ENCODE measurements around the gene CDC20.

DNA sequence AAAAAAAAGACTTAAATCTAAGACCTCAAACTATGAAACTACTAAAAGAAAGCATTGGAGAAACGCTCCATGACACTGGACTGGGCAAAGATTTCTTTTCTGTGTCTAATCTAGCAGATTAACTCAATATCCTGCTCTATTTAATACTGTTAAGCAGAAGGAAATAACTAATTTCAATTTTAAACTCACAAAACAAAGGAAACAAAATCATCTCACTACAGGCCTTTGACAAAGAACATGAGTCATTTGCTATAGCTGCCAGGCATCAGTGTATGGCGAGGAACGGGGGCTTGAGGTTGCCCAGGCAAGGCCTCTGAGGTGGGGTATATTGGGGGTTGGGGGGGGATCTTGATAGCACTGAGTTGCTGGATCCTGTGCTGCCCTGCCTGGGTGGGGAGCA lies 51.8 kb downstream of the CDC20 start:
- no peak for TF ChIP-seq EZH2 (IDR thresholded peaks at IDR 0.05)
- TF ChIP-seq, protein P1, sequence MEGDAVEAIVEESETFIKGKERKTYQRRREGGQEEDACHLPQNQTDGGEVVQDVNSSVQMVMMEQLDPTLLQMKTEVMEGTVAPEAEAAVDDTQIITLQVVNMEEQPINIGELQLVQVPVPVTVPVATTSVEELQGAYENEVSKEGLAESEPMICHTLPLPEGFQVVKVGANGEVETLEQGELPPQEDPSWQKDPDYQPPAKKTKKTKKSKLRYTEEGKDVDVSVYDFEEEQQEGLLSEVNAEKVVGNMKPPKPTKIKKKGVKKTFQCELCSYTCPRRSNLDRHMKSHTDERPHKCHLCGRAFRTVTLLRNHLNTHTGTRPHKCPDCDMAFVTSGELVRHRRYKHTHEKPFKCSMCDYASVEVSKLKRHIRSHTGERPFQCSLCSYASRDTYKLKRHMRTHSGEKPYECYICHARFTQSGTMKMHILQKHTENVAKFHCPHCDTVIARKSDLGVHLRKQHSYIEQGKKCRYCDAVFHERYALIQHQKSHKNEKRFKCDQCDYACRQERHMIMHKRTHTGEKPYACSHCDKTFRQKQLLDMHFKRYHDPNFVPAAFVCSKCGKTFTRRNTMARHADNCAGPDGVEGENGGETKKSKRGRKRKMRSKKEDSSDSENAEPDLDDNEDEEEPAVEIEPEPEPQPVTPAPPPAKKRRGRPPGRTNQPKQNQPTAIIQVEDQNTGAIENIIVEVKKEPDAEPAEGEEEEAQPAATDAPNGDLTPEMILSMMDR (IDR thresholded peaks at IDR 0.05): no peak
- no peak for TF ChIP-seq EZH2phosphoT487 (IDR thresholded peaks at IDR 0.05)
